ENCODE results near the gene ZNF783. TPM values are rescaled to one million over a fixed set of nuclear protein-coding genes. Genes with fewer than 3 reads are reported as not detected.
A peak's percentile ranks its signal among the peaks of the same experiment; 100 is the strongest.

The ZNF783 gene
- total RNA-seq, 1 experiment from 2014 or later = 24.3 TPM

- Histone ChIP-seq H3K4me3 (ENCODE audit: low read length) (no peak overlapping the region), H3K27ac (ENCODE audit: low read length) (no peak overlapping the region), H3K27me3 (ENCODE audit: low read length) (no peaks in the 10 kb centered on the region), H3K36me3 (ENCODE audit: insufficient read depth, low read length) (no peaks in the 10 kb centered on the region), H3K9me3 (ENCODE audit: low read length) (no peaks in the 10 kb centered on the region), H2AFZ (ENCODE audit: low read length) (peak overlapping the region; percentile 36; the same call in 1 of the 2 replicates), H3K9ac (ENCODE audit: low read length) (no peak overlapping the region), H3K4me1 (ENCODE audit: low read length) (no peaks in the 10 kb centered on the region), H4K20me1 (ENCODE audit: insufficient read depth, low read depth, low read length) (no peaks in the 10 kb centered on the region), H3K9me2 (replicated peaks; ENCODE audit: insufficient read depth, low read length) (no peaks in the 10 kb centered on the region), H3K79me2 (ENCODE audit: low read length) (no peaks in the 10 kb centered on the region), H3K4me2 (ENCODE audit: low read depth, low read length, poor library complexity, severe bottlenecking) (no peak overlapping the region)
- DNase-seq = peak; percentile 83
These were observed 48.3 kb downstream of the ZNF783 start for GRCh38 chr7:149310113-149310836.

GRCh38 chr7:149310990-149311573, 49.1 kb downstream of the ZNF783 start:
- no peaks in the 10 kb centered on the region for H3K4me1 ChIP-seq (ENCODE audit: low read length)
- no peaks in the 10 kb centered on the region for H3K9me3 ChIP-seq (ENCODE audit: low read length)
- no peak overlapping the region for H3K4me2 ChIP-seq (ENCODE audit: low read depth, low read length, poor library complexity, severe bottlenecking)
- H4K20me1 ChIP-seq (ENCODE audit: insufficient read depth, low read depth, low read length) = no peaks in the 10 kb centered on the region
- no peak overlapping the region for H3K27ac ChIP-seq (ENCODE audit: low read length)
- no peaks in the 10 kb centered on the region for H3K9me2 ChIP-seq (replicated peaks; ENCODE audit: insufficient read depth, low read length)
- H3K4me3 ChIP-seq (ENCODE audit: low read length) = no peak overlapping the region
- no peaks in the 10 kb centered on the region for H3K27me3 ChIP-seq (ENCODE audit: low read length)
- no peaks in the 10 kb centered on the region for H3K79me2 ChIP-seq (ENCODE audit: low read length)
- DNase-seq = no peak
- no peak overlapping the region for H3K9ac ChIP-seq (ENCODE audit: low read length)
- no peaks in the 10 kb centered on the region for H3K36me3 ChIP-seq (ENCODE audit: insufficient read depth, low read length)
- no peak overlapping the region for H2AFZ ChIP-seq (ENCODE audit: low read length)

- no peaks in the 10 kb centered on the region for H3K79me2 ChIP-seq (ENCODE audit: low read length)
- H3K36me3 ChIP-seq (ENCODE audit: insufficient read depth, low read length) = no peaks in the 10 kb centered on the region
- no peaks in the 10 kb centered on the region for H4K20me1 ChIP-seq (ENCODE audit: insufficient read depth, low read depth, low read length)
- H2AFZ ChIP-seq (ENCODE audit: low read length) = no peak overlapping the region
- no peak overlapping the region for H3K9ac ChIP-seq (ENCODE audit: low read length)
- no peak overlapping the region for H3K4me2 ChIP-seq (ENCODE audit: low read depth, low read length, poor library complexity, severe bottlenecking)
- H3K27ac ChIP-seq (ENCODE audit: low read length) = no peak overlapping the region
- no peaks in the 10 kb centered on the region for H3K27me3 ChIP-seq (ENCODE audit: low read length)
- no peaks in the 10 kb centered on the region for H3K9me3 ChIP-seq (ENCODE audit: low read length)
- no peak overlapping the region for H3K4me3 ChIP-seq (ENCODE audit: low read length)
- H3K9me2 ChIP-seq (replicated peaks; ENCODE audit: insufficient read depth, low read length) = no peaks in the 10 kb centered on the region
- no peak for DNase-seq
- peaks cover 8% of the 10 kb centered on the region for H3K4me1 ChIP-seq (ENCODE audit: low read length)
These were observed 52.0 kb downstream of the ZNF783 start for GRCh38 chr7:149313981-149314380.

GRCh38 chr7:149316606-149317005, 54.6 kb downstream of the ZNF783 start:
- H3K4me3 ChIP-seq (ENCODE audit: low read length) = no peak overlapping the region
- no peak overlapping the region for H3K9ac ChIP-seq (ENCODE audit: low read length)
- H3K9me2 ChIP-seq (replicated peaks; ENCODE audit: insufficient read depth, low read length) = no peaks in the 10 kb centered on the region
- H3K27ac ChIP-seq (ENCODE audit: low read length) = no peak overlapping the region
- no peak overlapping the region for H3K4me2 ChIP-seq (ENCODE audit: low read depth, low read length, poor library complexity, severe bottlenecking)
- H2AFZ ChIP-seq (ENCODE audit: low read length) = no peak overlapping the region
- no peaks in the 10 kb centered on the region for H3K27me3 ChIP-seq (ENCODE audit: low read length)
- no peaks in the 10 kb centered on the region for H4K20me1 ChIP-seq (ENCODE audit: insufficient read depth, low read depth, low read length)
- no peaks in the 10 kb centered on the region for H3K9me3 ChIP-seq (ENCODE audit: low read length)
- DNase-seq = no peak
- H3K4me1 ChIP-seq (ENCODE audit: low read length) = peaks cover 8% of the 10 kb centered on the region
- no peaks in the 10 kb centered on the region for H3K79me2 ChIP-seq (ENCODE audit: low read length)
- no peaks in the 10 kb centered on the region for H3K36me3 ChIP-seq (ENCODE audit: insufficient read depth, low read length)

- Histone ChIP-seq H3K4me3 (ENCODE audit: low read length) (no peak overlapping the region), H3K4me2 (ENCODE audit: low read depth, low read length, poor library complexity, severe bottlenecking) (no peak overlapping the region), H3K27me3 (ENCODE audit: low read length) (no peaks in the 10 kb centered on the region), H3K9ac (ENCODE audit: low read length) (no peak overlapping the region), H2AFZ (ENCODE audit: low read length) (no peak overlapping the region), H3K27ac (ENCODE audit: low read length) (no peak overlapping the region), H3K36me3 (ENCODE audit: insufficient read depth, low read length) (no peaks in the 10 kb centered on the region), H3K4me1 (ENCODE audit: low read length) (peaks cover 15% of the 10 kb centered on the region), H3K9me3 (ENCODE audit: low read length) (no peaks in the 10 kb centered on the region), H3K79me2 (ENCODE audit: low read length) (no peaks in the 10 kb centered on the region), H4K20me1 (ENCODE audit: insufficient read depth, low read depth, low read length) (no peaks in the 10 kb centered on the region), H3K9me2 (replicated peaks; ENCODE audit: insufficient read depth, low read length) (no peaks in the 10 kb centered on the region)
- DNase-seq = no peak
These were observed 55.5 kb downstream of the ZNF783 start for GRCh38 chr7:149317496-149317895.

GRCh38 chr7:149317986-149318672, 56.1 kb downstream of the ZNF783 start:
- Histone ChIP-seq H4K20me1 (ENCODE audit: insufficient read depth, low read depth, low read length) (no peaks in the 10 kb centered on the region), H3K9me2 (replicated peaks; ENCODE audit: insufficient read depth, low read length) (no peaks in the 10 kb centered on the region), H2AFZ (ENCODE audit: low read length) (peak overlapping the region; percentile 75; the same call in 1 of the 2 replicates), H3K27me3 (ENCODE audit: low read length) (no peaks in the 10 kb centered on the region), H3K79me2 (ENCODE audit: low read length) (no peaks in the 10 kb centered on the region), H3K4me3 (ENCODE audit: low read length) (peak overlapping the region; percentile 25; the same call in 1 of the 2 replicates), H3K4me1 (ENCODE audit: low read length) (peaks cover 15% of the 10 kb centered on the region), H3K27ac (ENCODE audit: low read length) (no peak overlapping the region), H3K9ac (ENCODE audit: low read length) (peak overlapping the region; percentile 27), H3K36me3 (ENCODE audit: insufficient read depth, low read length) (no peaks in the 10 kb centered on the region), H3K9me3 (ENCODE audit: low read length) (no peaks in the 10 kb centered on the region), H3K4me2 (ENCODE audit: low read depth, low read length, poor library complexity, severe bottlenecking) (peak overlapping the region; percentile 33)
- peak; percentile 93 for DNase-seq

- peak; percentile 25 for DNase-seq
- H3K79me2 ChIP-seq (ENCODE audit: low read length) = no peaks in the 10 kb centered on the region
- peaks cover 15% of the 10 kb centered on the region for H3K4me1 ChIP-seq (ENCODE audit: low read length)
- H3K9me3 ChIP-seq (ENCODE audit: low read length) = no peaks in the 10 kb centered on the region
- H3K9ac ChIP-seq (ENCODE audit: low read length) = no peak overlapping the region
- H3K27me3 ChIP-seq (ENCODE audit: low read length) = no peaks in the 10 kb centered on the region
- no peaks in the 10 kb centered on the region for H3K36me3 ChIP-seq (ENCODE audit: insufficient read depth, low read length)
- no peak overlapping the region for H3K27ac ChIP-seq (ENCODE audit: low read length)
- no peaks in the 10 kb centered on the region for H3K9me2 ChIP-seq (replicated peaks; ENCODE audit: insufficient read depth, low read length)
- H4K20me1 ChIP-seq (ENCODE audit: insufficient read depth, low read depth, low read length) = no peaks in the 10 kb centered on the region
- no peak overlapping the region for H3K4me3 ChIP-seq (ENCODE audit: low read length)
- no peak overlapping the region for H3K4me2 ChIP-seq (ENCODE audit: low read depth, low read length, poor library complexity, severe bottlenecking)
- no peak overlapping the region for H2AFZ ChIP-seq (ENCODE audit: low read length)
These were observed 57.4 kb downstream of the ZNF783 start for GRCh38 chr7:149319376-149319775.

Data from Karpas-422 (cell line).